ENCODE measurements around the gene ZNF316. TPM values are rescaled to one million over a fixed set of nuclear protein-coding genes. Genes with fewer than 3 reads are reported as not detected.
A peak's percentile ranks its signal among the peaks of the same experiment; 100 is the strongest.

The ZNF316 gene
- total and polyA plus RNA-seq, 11 donors = 11.0 to 22.9 (median 13.5) TPM

- peaks cover 0 to 19% (median 7%) of the 10 kb centered on the region in 12 donors for H3K4me1 ChIP-seq
- intact Hi-C loops (cut with DNase I) = no loop called here
- peaks cover 0 to 19% (median 0%) of the 10 kb centered on the region in 9 donors for H3K36me3 ChIP-seq
- peaks cover 0 to 14% (median 0%) of the 10 kb centered on the region in 9 donors for H3K27me3 ChIP-seq
- no peak for TF ChIP-seq POLR2A (IDR thresholded peaks at IDR 0.05)
- TF ChIP-seq CTCF (IDR thresholded peaks at IDR 0.05) = no peak
- H3K27ac ChIP-seq = peak overlapping the region in 4 of 12 donors; percentile 37 to 66 (median 50)
- DNase-seq (peak in 1 of 5 donors; percentile 32), ATAC-seq (peak in 3 of 4 donors; percentile 37 to 50 (median 46))
- 9 to 21% (median 10%) methylated on average over 21 to 63 of the region's 63 CpGs for WGBS, 4 donors
- H3K9me3 ChIP-seq = no peaks in the 10 kb centered on the region
- H3K4me3 ChIP-seq = peak overlapping the region; percentile 38 to 89 (median 70)
Observed at GRCh38 chr7:6615723-6616555, 21.2 kb upstream of the ZNF316 start.

- Histone ChIP-seq H3K36me3 (peaks cover 0 to 30% (median 11%) of the 10 kb centered on the region in 9 donors), H3K9me3 (no peaks in the 10 kb centered on the region), H3K27me3 (peaks cover 0 to 14% (median 0%) of the 10 kb centered on the region in 9 donors), H3K4me3 (no peak overlapping the region), H3K4me1 (peaks cover 0 to 19% (median 7%) of the 10 kb centered on the region in 12 donors), H3K27ac (no peak overlapping the region)
- TF ChIP-seq POLR2A (IDR thresholded peaks at IDR 0.05) (no peak), CTCF (IDR thresholded peaks at IDR 0.05) (no peak)
- DNase-seq = no peak
- intact Hi-C loops (cut with DNase I) = no loop called here
- ATAC-seq = no peak
- 89 to 91% (median 90%) methylated on average over 12 to 20 of the region's 20 CpGs for WGBS, 4 donors
Observed at GRCh38 chr7:6616854-6617643, 20.1 kb upstream of the ZNF316 start.

- peaks cover 0 to 41% (median 17%) of the 10 kb centered on the region in 9 donors for H3K36me3 ChIP-seq
- peaks cover 0 to 14% (median 0%) of the 10 kb centered on the region in 9 donors for H3K27me3 ChIP-seq
- no peak for DNase-seq
- no peak overlapping the region for H3K27ac ChIP-seq
- WGBS, 4 donors = 71 to 96% (median 77%) methylated on average over 4 of the region's 4 CpGs
- TF ChIP-seq POLR2A (IDR thresholded peaks at IDR 0.05) = no peak
- no peak for TF ChIP-seq CTCF (IDR thresholded peaks at IDR 0.05)
- no peak overlapping the region for H3K4me3 ChIP-seq
- intact Hi-C loops (cut with DNase I) = no loop called here
- peaks cover 0 to 19% (median 8%) of the 10 kb centered on the region in 12 donors for H3K4me1 ChIP-seq
- no peaks in the 10 kb centered on the region for H3K9me3 ChIP-seq
- no peak for ATAC-seq
Observed at GRCh38 chr7:6618621-6619020, 18.5 kb upstream of the ZNF316 start.

GRCh38 chr7:6619961-6620360 is 17.2 kb upstream of the ZNF316 start:
- H3K27ac ChIP-seq = no peak overlapping the region
- ATAC-seq (no peak), DNase-seq (no peak)
- peaks cover 0 to 50% (median 17%) of the 10 kb centered on the region in 9 donors for H3K36me3 ChIP-seq
- H3K9me3 ChIP-seq = no peaks in the 10 kb centered on the region
- H3K4me3 ChIP-seq = no peak overlapping the region
- WGBS, 4 donors = 88 to 92% (median 90%) methylated on average over 3 of the region's 3 CpGs
- peaks cover 0 to 10% (median 0%) of the 10 kb centered on the region in 9 donors for H3K27me3 ChIP-seq
- H3K4me1 ChIP-seq = peaks cover 0 to 16% (median 8%) of the 10 kb centered on the region in 12 donors
- intact Hi-C loops (cut with DNase I) = no loop called here
- TF ChIP-seq POLR2A (IDR thresholded peaks at IDR 0.05) (no peak), CTCF (IDR thresholded peaks at IDR 0.05) (no peak)

Data from heart left ventricle (tissue), 16 donors.